ENCODE results near the gene TSPAN9. TPM values are rescaled to one million over a fixed set of nuclear protein-coding genes. Genes with fewer than 3 reads are reported as not detected.

Gene TSPAN9
- total RNA-seq, 1 donor from 2014 or later: 49.4 TPM

- no peaks in the 10 kb centered on the region for H3K36me3 Mint-ChIP-seq
- peaks cover 4% of the 10 kb centered on the region for H3K4me1 Mint-ChIP-seq
- no peak overlapping the region for H3K4me3 Mint-ChIP-seq
- H3K9me3 Mint-ChIP-seq: no peaks in the 10 kb centered on the region
- no peak for TF ChIP-seq CTCF (IDR thresholded peaks at IDR 0.05; ENCODE audit: unreplicated experiment)
- H3K27me3 Mint-ChIP-seq (ENCODE audit: low read depth): peaks cover 56% of the 10 kb centered on the region
- DNase-seq (ENCODE audit: low spot score in 2 of 2, unreplicated experiment in 2 of 2): no peak
- H3K27ac Mint-ChIP-seq: no peak overlapping the region
These were observed 251.4 kb downstream of the TSPAN9 start for GRCh38 chr12:3328571-3328970.

- H3K4me1 Mint-ChIP-seq: peaks cover 4% of the 10 kb centered on the region
- no peak overlapping the region for H3K4me3 Mint-ChIP-seq
- H3K9me3 Mint-ChIP-seq: no peaks in the 10 kb centered on the region
- H3K27ac Mint-ChIP-seq: no peak overlapping the region
- TF ChIP-seq CTCF (IDR thresholded peaks at IDR 0.05; ENCODE audit: unreplicated experiment): no peak
- H3K27me3 Mint-ChIP-seq (ENCODE audit: low read depth): peaks cover 52% of the 10 kb centered on the region
- no peaks in the 10 kb centered on the region for H3K36me3 Mint-ChIP-seq
- no peak for DNase-seq (ENCODE audit: low spot score in 2 of 2, unreplicated experiment in 2 of 2)
These were observed 252.2 kb downstream of the TSPAN9 start for GRCh38 chr12:3329361-3329760.

- TF ChIP-seq CTCF (IDR thresholded peaks at IDR 0.05; ENCODE audit: unreplicated experiment): no peak
- Mint-ChIP-seq H3K4me3 (no peak overlapping the region), H3K9me3 (no peaks in the 10 kb centered on the region), H3K27me3 (ENCODE audit: low read depth) (peaks cover 51% of the 10 kb centered on the region), H3K36me3 (no peaks in the 10 kb centered on the region), H3K27ac (no peak overlapping the region), H3K4me1 (peaks cover 4% of the 10 kb centered on the region)
- DNase-seq (ENCODE audit: low spot score in 2 of 2, unreplicated experiment in 2 of 2): no peak
These were observed 253.9 kb downstream of the TSPAN9 start for GRCh38 chr12:3330976-3331510.

- Mint-ChIP-seq H3K27me3 (ENCODE audit: low read depth) (peaks cover 42% of the 10 kb centered on the region), H3K36me3 (no peaks in the 10 kb centered on the region), H3K27ac (no peak overlapping the region), H3K4me1 (peaks cover 4% of the 10 kb centered on the region), H3K9me3 (no peaks in the 10 kb centered on the region), H3K4me3 (no peak overlapping the region)
- DNase-seq (ENCODE audit: low spot score in 2 of 2, unreplicated experiment in 2 of 2): no peak
- no peak for TF ChIP-seq CTCF (IDR thresholded peaks at IDR 0.05; ENCODE audit: unreplicated experiment)
These were observed 255.0 kb downstream of the TSPAN9 start for GRCh38 chr12:3332188-3332587.

- Mint-ChIP-seq H3K36me3 (no peaks in the 10 kb centered on the region), H3K4me3 (no peak overlapping the region), H3K27me3 (ENCODE audit: low read depth) (peaks cover 39% of the 10 kb centered on the region), H3K27ac (no peak overlapping the region), H3K9me3 (no peaks in the 10 kb centered on the region), H3K4me1 (peaks cover 4% of the 10 kb centered on the region)
- DNase-seq (ENCODE audit: low spot score in 2 of 2, unreplicated experiment in 2 of 2): no peak
- no peak for TF ChIP-seq CTCF (IDR thresholded peaks at IDR 0.05; ENCODE audit: unreplicated experiment)
These were observed 256.4 kb downstream of the TSPAN9 start for GRCh38 chr12:3333583-3333982.

GRCh38 chr12:3333991-3334391 lies 256.8 kb downstream of the TSPAN9 start:
- Mint-ChIP-seq H3K36me3 (no peaks in the 10 kb centered on the region), H3K9me3 (no peaks in the 10 kb centered on the region), H3K27ac (no peak overlapping the region), H3K4me1 (peaks cover 4% of the 10 kb centered on the region), H3K27me3 (ENCODE audit: low read depth) (peaks cover 37% of the 10 kb centered on the region), H3K4me3 (no peak overlapping the region)
- DNase-seq (ENCODE audit: low spot score in 2 of 2, unreplicated experiment in 2 of 2): no peak
- TF ChIP-seq CTCF (IDR thresholded peaks at IDR 0.05; ENCODE audit: unreplicated experiment): no peak

Data from mesothelial cell of epicardium (in vitro differentiated cells).